Ovary (tissue), 3 donors: ENCODE data around the gene BICC1.

Experiments
- CTCF ChIP-seq, 3 donors: fragments of 450-650 bp in 2 of 3; fragments of 200-600 bp in 1 of 3; IDR thresholded peaks; one replicate each; pipeline versions ENCODE4 v1.5.1 to v1.8.0; 2016 to 2022; ENCODE audit warnings: antibody characterized with exemption in 3 of 3, mild to moderate bottlenecking in 1 of 3
- EP300 ChIP-seq: sonication (generic); formaldehyde crosslinking; IDR thresholded peaks from one replicate; pipeline ENCODE4 v1.6.1; 2017; ENCODE audit warnings: antibody characterized with exemption
- POLR2A ChIP-seq: fragments of 450-650 bp; IDR thresholded peaks from one replicate; pipeline ENCODE4 v1.6.1; 2017; ENCODE audit warnings: antibody characterized with exemption, mild to moderate bottlenecking, moderate library complexity
- donor health status: DM: no; HTN: no; CAD: no.

DNA sequence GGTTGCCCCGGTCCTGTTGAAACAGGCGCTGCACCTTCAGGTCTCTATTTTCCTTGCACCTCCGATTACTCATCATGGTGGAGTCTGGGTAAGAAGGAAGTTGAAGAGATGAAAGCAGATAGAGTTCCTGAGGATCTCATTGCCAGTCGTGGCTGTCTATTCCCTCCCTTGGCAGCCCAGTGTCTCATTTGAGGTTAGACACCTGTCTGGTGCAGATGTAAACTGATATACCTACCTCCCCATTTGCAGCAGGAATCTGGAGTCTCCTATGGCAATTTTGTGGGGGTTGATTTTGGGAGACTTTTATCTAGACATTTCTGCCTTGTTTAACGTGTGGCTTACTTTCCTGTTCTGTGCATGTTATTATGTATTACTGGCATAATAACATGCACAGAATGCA, 212.1 kb downstream of the BICC1 start:
- TF ChIP-seq CTCF (IDR thresholded peaks at IDR 0.05) (no peak), POLR2A (no peak), EP300 (no peak)
